KMS-11 (cell line): ENCODE results near the gene SUGCT.
"Not testable (repeated sequence)": the region's sequence is repeated elsewhere in the genome, so short reads cannot be mapped to it uniquely, and the experiment has no call there.

ENCODE experiments used
- H2AFZ ChIP-seq: fragments of 200-600 bp; sonication (generic); 2 replicates; pipeline ENCODE4 v1.6.1; 2016; ENCODE audit warnings: antibody characterized with exemption, mixed run types, low read depth
- H3K27ac ChIP-seq: fragments of 200-600 bp; sonication (generic); 2 replicates; pipeline ENCODE4 v1.6.1; 2016; ENCODE audit warnings: mild to moderate bottlenecking, mixed run types
- H3K27me3 ChIP-seq: fragments of 200-600 bp; sonication (generic); 2 replicates; pipeline ENCODE4 v1.6.1; 2017; ENCODE audit warnings: mild to moderate bottlenecking, low read depth, mixed run types, moderate library complexity; ENCODE audit not compliant: insufficient read depth
- H3K36me3 ChIP-seq: fragments of 200-600 bp; sonication (generic); 2 replicates; pipeline ENCODE4 v1.6.1; 2017; ENCODE audit warnings: mild to moderate bottlenecking, mixed run types; ENCODE audit not compliant: insufficient read depth
- H3K4me1 ChIP-seq: fragments of 200-600 bp; sonication (generic); 2 replicates; pipeline ENCODE4 v1.6.1; 2016; ENCODE audit warnings: mild to moderate bottlenecking, low read depth, mixed run types; ENCODE audit not compliant: poor library complexity, severe bottlenecking
- H3K4me2 ChIP-seq: fragments of 200-600 bp; sonication (generic); 2 replicates; pipeline ENCODE4 v1.7.0; 2016; ENCODE audit warnings: mild to moderate bottlenecking, mixed run types
- H3K4me3 ChIP-seq: fragments of 200-600 bp; sonication (generic); IDR thresholded peaks from 2 replicates; pipeline ENCODE4 v1.6.1; 2017; ENCODE audit warnings: low read depth, low read length, mixed read lengths; ENCODE audit not compliant: insufficient read depth
- H3K79me2 ChIP-seq: fragments of 200-600 bp; sonication (generic); 2 replicates; pipeline ENCODE4 v1.6.1; 2016; ENCODE audit warnings: low read depth, mixed run types; ENCODE audit not compliant: insufficient read depth
- H3K9ac ChIP-seq: fragments of 200-600 bp; sonication (generic); 2 replicates; pipeline ENCODE4 v1.6.1; 2016; ENCODE audit warnings: mild to moderate bottlenecking, mixed run types
- H4K20me1 ChIP-seq: fragments of 200-600 bp; sonication (generic); 2 replicates; pipeline ENCODE4 v1.6.1; 2016; ENCODE audit warnings: mild to moderate bottlenecking, mixed run types; ENCODE audit not compliant: insufficient read depth
- CTCF ChIP-seq: fragments of 200-600 bp; sonication (generic); conservative IDR thresholded peaks from 2 replicates; pipeline ENCODE4 v1.6.1; 2017; ENCODE audit warnings: low read depth, mild to moderate bottlenecking, antibody characterized with exemption, low read length, moderate library complexity, mixed read lengths

SUGCT gene

GRCh38 chr7:40649247-40649646, 514.4 kb downstream of the SUGCT start:
- TF ChIP-seq CTCF: no peak
- Histone ChIP-seq H4K20me1 (no peaks in the 10 kb centered on the region), H3K79me2 (no peaks in the 10 kb centered on the region), H3K4me1 (peaks cover 33% of the 10 kb centered on the region), H3K27ac (no peak overlapping the region), H3K4me2 (no peak overlapping the region), H3K36me3 (no peaks in the 10 kb centered on the region), H3K4me3 (no peak overlapping the region), H3K9ac (no peak overlapping the region), H3K27me3 (no peaks in the 10 kb centered on the region), H2AFZ (no peak overlapping the region)

- H3K4me1 ChIP-seq: peaks cover 26% of the 10 kb centered on the region
- H3K4me3 ChIP-seq, H3K27me3 ChIP-seq, H3K36me3 ChIP-seq, H3K27ac ChIP-seq, H3K4me2 ChIP-seq, H2AFZ ChIP-seq, H3K79me2 ChIP-seq, H3K9ac ChIP-seq, H4K20me1 ChIP-seq: not testable (repeated sequence)
Measured at GRCh38 chr7:40650903-40651302, 516.1 kb downstream of the SUGCT start.

- Histone ChIP-seq H3K27ac (no peak overlapping the region), H3K9ac (no peak overlapping the region), H3K27me3 (no peaks in the 10 kb centered on the region), H3K4me1 (peaks cover 25% of the 10 kb centered on the region), H3K79me2 (no peaks in the 10 kb centered on the region), H3K4me3 (no peak overlapping the region), H3K4me2 (no peak overlapping the region), H4K20me1 (no peaks in the 10 kb centered on the region), H3K36me3 (no peaks in the 10 kb centered on the region), H2AFZ (no peak overlapping the region)
- TF ChIP-seq CTCF: no peak
Measured at GRCh38 chr7:40654171-40654570, 519.4 kb downstream of the SUGCT start.

- H4K20me1 ChIP-seq: no peaks in the 10 kb centered on the region
- H3K79me2 ChIP-seq: no peaks in the 10 kb centered on the region
- H3K27me3 ChIP-seq: no peaks in the 10 kb centered on the region
- peaks cover 25% of the 10 kb centered on the region for H3K4me1 ChIP-seq
- H3K27ac ChIP-seq: no peak overlapping the region
- no peak overlapping the region for H3K4me3 ChIP-seq
- no peak overlapping the region for H3K4me2 ChIP-seq
- H3K9ac ChIP-seq: no peak overlapping the region
- no peak overlapping the region for H2AFZ ChIP-seq
- no peaks in the 10 kb centered on the region for H3K36me3 ChIP-seq
- no peak for TF ChIP-seq CTCF
Measured at GRCh38 chr7:40655426-40655825, 520.6 kb downstream of the SUGCT start.

GRCh38 chr7:40656349-40656748, 521.5 kb downstream of the SUGCT start:
- Histone ChIP-seq H3K4me1 (peaks cover 21% of the 10 kb centered on the region), H3K79me2 (no peaks in the 10 kb centered on the region)
- TF ChIP-seq CTCF: no peak

More at GRCh38 chr7:40656349-40656748, 521.5 kb downstream of the SUGCT start:
- Histone ChIP-seq H3K4me3 (no peak overlapping the region), H3K9ac (no peak overlapping the region), H3K27ac (no peak overlapping the region), H3K27me3 (no peaks in the 10 kb centered on the region), H2AFZ (no peak overlapping the region), H3K36me3 (no peaks in the 10 kb centered on the region), H3K4me2 (no peak overlapping the region), H4K20me1 (no peaks in the 10 kb centered on the region)
